HepG2 (cell line): Measurements from ENCODE around the gene RAPGEF5. TPM values are rescaled to one million over a fixed set of nuclear protein-coding genes. Genes with fewer than 3 reads are reported as not detected.

ENCODE experiments used
- ATAC-seq: fragments of 200-7000 bp; cut with Tn5 transposase; 3 replicates; pipeline ENCODE4 v1.9.1; 2020; ENCODE audit warnings: mild to moderate bottlenecking, moderate library complexity
- BruUV-seq: library from RNA; stranded (reverse); fragments of 400-500 nt; replicated peaks from 2 replicates; lab custom pipeline; 2021; lab: Mats Ljungman, UMichigan
- CTCF ChIA-PET: fragments of 300-600 bp; formaldehyde crosslinking; extraction: SDS; loops from one replicate; lab custom pipeline; 2021; ENCODE audit warnings: low total read pairs, inconsistent platforms, low intra/inter-chr PET ratio; lab: Yijun Ruan, JAX
- POLR2A ChIA-PET: fragments of 350-600 bp; sonication (Branson Sonifier 250); formaldehyde crosslinking; loops from one replicate; lab custom pipeline; 2020; ENCODE audit warnings: antibody characterized with exemption, inconsistent platforms; lab: Yijun Ruan, JAX
- DNase-seq: peaks from one replicate; pipeline ENCODE4 v3.0.0-alpha.2; 2015; ENCODE audit warnings: low spot score
- FAIRE-seq: peaks from 3 replicates; lab custom pipeline; 2011; peaks lifted over from hg19 to GRCh38; lab: Jason Lieb, UNC
- H2AFZ ChIP-seq: one replicate; pipeline ENCODE4 v1.6.1; 2011; ENCODE audit warnings: low read length, inconsistent platforms
- H3K27ac ChIP-seq: fragments of 300-600 bp; 3 replicates; pipeline ENCODE4 v1.8.0; 2011; ENCODE audit warnings: mixed run types, mild to moderate bottlenecking, mixed read lengths, low read length, inconsistent platforms; ENCODE audit not compliant: insufficient read depth; ENCODE audit errors: extremely low read length
- H3K27me3 ChIP-seq, 2 experiments: fragments of 200-600 bp in 1 of 2; 2 replicates in 1 of 2; 3 replicates in 1 of 2; pipeline versions ENCODE4 v1.6.0 to v1.8.0; 2011; ENCODE audit warnings: low read length in 2 of 2, mild to moderate bottlenecking in 2 of 2, moderate library complexity in 2 of 2, inconsistent platforms in 1 of 2; ENCODE audit not compliant: insufficient read depth in 2 of 2, control insufficient read depth in 1 of 2
- H3K36me3 ChIP-seq, 2 experiments: fragments of 200-600 bp in 1 of 2; replicated peaks in 1 of 2; 2 replicates in 1 of 2; 3 replicates in 1 of 2; pipeline versions ENCODE4 v1.5.1 to v1.8.0; 2011; ENCODE audit warnings: low read length in 2 of 2, inconsistent platforms in 1 of 2; ENCODE audit not compliant: insufficient read depth in 2 of 2, control insufficient read depth in 1 of 2
- H3K4me1 ChIP-seq: 2 replicates; pipeline ENCODE4 v1.5.1; 2012; ENCODE audit warnings: low read length, inconsistent platforms; ENCODE audit not compliant: insufficient read depth
- H3K4me2 ChIP-seq: 2 replicates; pipeline ENCODE4 v1.6.0; 2011; ENCODE audit warnings: low read depth, low read length, inconsistent platforms
- H3K4me3 ChIP-seq, 3 experiments: fragments of 200-600 bp in 1 of 3; sonication (generic), shearing (Covaris generic) in 1 of 3; replicated peaks in 1 of 3; 2 replicates each; pipeline ENCODE4 v1.5.1; 2011 to 2016; ENCODE audit warnings: low read length in 3 of 3, inconsistent platforms in 2 of 3, low read depth in 2 of 3, mild to moderate bottlenecking in 2 of 3, control low read depth in 1 of 3, mixed read lengths in 1 of 3; ENCODE audit not compliant: insufficient read depth in 1 of 3
- H3K79me2 ChIP-seq: one replicate; pipeline ENCODE4 v1.6.1; 2011; ENCODE audit warnings: low read length, inconsistent platforms; ENCODE audit not compliant: insufficient read depth
- H3K9ac ChIP-seq: 2 replicates; pipeline ENCODE4 v1.6.0; 2011; ENCODE audit warnings: mild to moderate bottlenecking, low read depth, low read length, inconsistent platforms; ENCODE audit not compliant: insufficient read depth
- H3K9me3 ChIP-seq: 2 replicates; pipeline ENCODE4 v1.5.1; 2012; ENCODE audit warnings: mild to moderate bottlenecking, low read length
- H4K20me1 ChIP-seq: 2 replicates; pipeline ENCODE4 v1.6.0; 2011; ENCODE audit warnings: inconsistent platforms, mild to moderate bottlenecking, low read length, moderate library complexity; ENCODE audit not compliant: insufficient read depth
- CCDC6 ChIP-seq: sonication (generic); formaldehyde crosslinking; IDR thresholded peaks from 2 replicates; pipeline ENCODE4 v1.8.1; 2022; ENCODE audit warnings: mild to moderate bottlenecking, missing genetic modification reagents, moderate library complexity
- JUND ChIP-seq: sonication (generic); formaldehyde crosslinking; IDR thresholded peaks from 2 replicates; pipeline ENCODE4 v1.8.0; 2022; ENCODE audit warnings: mild to moderate bottlenecking, missing genetic modification reagents
- SKIL ChIP-seq: sonication (generic); formaldehyde crosslinking; IDR thresholded peaks from 2 replicates; pipeline ENCODE4 v1.8.0; 2022; ENCODE audit warnings: missing genetic modification reagents, mild to moderate bottlenecking, moderate library complexity, borderline replicate concordance
- TEAD3 ChIP-seq: optimal IDR thresholded peaks from 2 replicates; pipeline ENCODE3; 2016; ENCODE audit warnings: borderline replicate concordance
- ZNF354B ChIP-seq: sonication (generic); formaldehyde crosslinking; IDR thresholded peaks from 2 replicates; pipeline ENCODE4 v1.8.0; 2022; ENCODE audit warnings: mild to moderate bottlenecking, missing genetic modification reagents
- ZNF574 ChIP-seq: sonication (generic); formaldehyde crosslinking; IDR thresholded peaks from 2 replicates; pipeline ENCODE4 v1.4.0; 2020; ENCODE audit warnings: missing genetic modification reagents
- ZNF678 ChIP-seq: sonication (generic); formaldehyde crosslinking; IDR thresholded peaks from 2 replicates; pipeline ENCODE4 v1.4.0; 2020; ENCODE audit warnings: mild to moderate bottlenecking, missing genetic modification reagents
- ZNF777 ChIP-seq: sonication (generic); formaldehyde crosslinking; IDR thresholded peaks from 2 replicates; pipeline ENCODE4 v1.4.0; 2020; ENCODE audit warnings: missing genetic modification reagents
- WGBS: methylation state at CpG from one replicate; pipeline ENCODE4 v1.1.6; 2017; ENCODE audit warnings: low lambda C conversion rate; 5-methylcytosine and 5-hydroxymethylcytosine counted together
- in situ Hi-C: cut with HindIII; loops from 2 replicates; pipeline ENCODE4 v1.10.0; 2017; ENCODE audit warnings: low pct_unique_long_range_greater_than_20kb; ENCODE audit not compliant: extremely low pct_ligation_motif_present
- intact Hi-C: fragments of 100-400 bp; cut with micrococcal nuclease; formaldehyde crosslinking; loops from one replicate; pipeline ENCODE4 v1.10.0; 2022; ENCODE audit not compliant: unreplicated experiment
- polyA plus RNA-seq, 8 experiments: library from polyadenylated mRNA; depleted of rRNA in 3 of 8; stranded (reverse) in 7 of 8; unstranded in 1 of 8; fragments of >200 nt; fragmentation: Illumina TruSeq in 4 of 8; extraction: Trizol in 4 of 8; gene quantifications; 2 replicates each; pipeline versions ENCODE4 v1.2.1 to v1.2.3, GENCODE V29; 2011 to 2016; ENCODE audit warnings: low read depth in 4 of 8, missing spikeins in 1 of 8, mixed read lengths in 1 of 8; ENCODE audit not compliant: insufficient read depth in 1 of 8
- total RNA-seq, 5 experiments: library from RNA; depleted of rRNA; stranded (reverse); fragments of >200 nt; fragmentation: Illumina TruSeq; extraction: Trizol; gene quantifications; 2 replicates each; pipeline ENCODE4 v1.2.3, GENCODE V29; 2016; ENCODE audit warnings: low read depth in 1 of 5
- TF ChIP-seq, protein P1 (sequence below): sonication (generic); formaldehyde crosslinking; IDR thresholded peaks from 2 replicates; pipeline ENCODE4 v1.4.0; 2020; ENCODE audit warnings: mild to moderate bottlenecking, low read depth, missing genetic modification reagents
- TF ChIP-seq, protein P2 (sequence below): sonication (generic); formaldehyde crosslinking; IDR thresholded peaks from 2 replicates; pipeline ENCODE4 v1.5.0; 2020; ENCODE audit warnings: missing genetic modification reagents

The RAPGEF5 gene
- total and polyA plus RNA-seq, 2 of the 13 experiments (the other 11 are each of a cell fraction or from before 2014, with no cell fraction given): 17.1 to 23.4 TPM

GRCh38 chr7:22116451-22117030 is 240.4 kb downstream of the RAPGEF5 start:
- intact Hi-C loops: no loop called here
- H3K4me1 ChIP-seq: no peaks in the 10 kb centered on the region
- DNase-seq: no peak
- no peak overlapping the region for H2AFZ ChIP-seq
- 94% methylated on average over 7 of the region's 7 CpGs for WGBS
- no peak for FAIRE-seq
- H3K27ac ChIP-seq: no peak overlapping the region
- no peaks in the 10 kb centered on the region for H3K79me2 ChIP-seq
- no peak overlapping the region for H3K4me3 ChIP-seq
- no peaks in the 10 kb centered on the region for H3K27me3 ChIP-seq
- TF ChIP-seq ZNF777: no peak
- TF ChIP-seq SKIL (CRISPR knock-in tag): no peak
- no peak for TF ChIP-seq ZNF354B (CRISPR knock-in tag)
- TF ChIP-seq, protein P1, sequence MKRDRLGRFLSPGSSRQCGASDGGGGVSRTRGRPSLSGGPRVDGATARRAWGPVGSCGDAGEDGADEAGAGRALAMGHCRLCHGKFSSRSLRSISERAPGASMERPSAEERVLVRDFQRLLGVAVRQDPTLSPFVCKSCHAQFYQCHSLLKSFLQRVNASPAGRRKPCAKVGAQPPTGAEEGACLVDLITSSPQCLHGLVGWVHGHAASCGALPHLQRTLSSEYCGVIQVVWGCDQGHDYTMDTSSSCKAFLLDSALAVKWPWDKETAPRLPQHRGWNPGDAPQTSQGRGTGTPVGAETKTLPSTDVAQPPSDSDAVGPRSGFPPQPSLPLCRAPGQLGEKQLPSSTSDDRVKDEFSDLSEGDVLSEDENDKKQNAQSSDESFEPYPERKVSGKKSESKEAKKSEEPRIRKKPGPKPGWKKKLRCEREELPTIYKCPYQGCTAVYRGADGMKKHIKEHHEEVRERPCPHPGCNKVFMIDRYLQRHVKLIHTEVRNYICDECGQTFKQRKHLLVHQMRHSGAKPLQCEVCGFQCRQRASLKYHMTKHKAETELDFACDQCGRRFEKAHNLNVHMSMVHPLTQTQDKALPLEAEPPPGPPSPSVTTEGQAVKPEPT (CRISPR knock-in tag): no peak
- TF ChIP-seq ZNF574 (CRISPR knock-in tag): no peak
- TF ChIP-seq TEAD3: no peak
- no peak for TF ChIP-seq CCDC6 (CRISPR knock-in tag)
- TF ChIP-seq JUND: no peak
- TF ChIP-seq, protein P2, sequence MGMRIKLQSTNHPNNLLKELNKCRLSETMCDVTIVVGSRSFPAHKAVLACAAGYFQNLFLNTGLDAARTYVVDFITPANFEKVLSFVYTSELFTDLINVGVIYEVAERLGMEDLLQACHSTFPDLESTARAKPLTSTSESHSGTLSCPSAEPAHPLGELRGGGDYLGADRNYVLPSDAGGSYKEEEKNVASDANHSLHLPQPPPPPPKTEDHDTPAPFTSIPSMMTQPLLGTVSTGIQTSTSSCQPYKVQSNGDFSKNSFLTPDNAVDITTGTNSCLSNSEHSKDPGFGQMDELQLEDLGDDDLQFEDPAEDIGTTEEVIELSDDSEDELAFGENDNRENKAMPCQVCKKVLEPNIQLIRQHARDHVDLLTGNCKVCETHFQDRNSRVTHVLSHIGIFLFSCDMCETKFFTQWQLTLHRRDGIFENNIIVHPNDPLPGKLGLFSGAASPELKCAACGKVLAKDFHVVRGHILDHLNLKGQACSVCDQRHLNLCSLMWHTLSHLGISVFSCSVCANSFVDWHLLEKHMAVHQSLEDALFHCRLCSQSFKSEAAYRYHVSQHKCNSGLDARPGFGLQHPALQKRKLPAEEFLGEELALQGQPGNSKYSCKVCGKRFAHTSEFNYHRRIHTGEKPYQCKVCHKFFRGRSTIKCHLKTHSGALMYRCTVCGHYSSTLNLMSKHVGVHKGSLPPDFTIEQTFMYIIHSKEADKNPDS: no peak
- TF ChIP-seq ZNF678: no peak
- in situ Hi-C loops: no loop called here
- no peak overlapping the region for H3K9ac ChIP-seq
- ChIA-PET POLR2A (no interaction called here), CTCF (no interaction called here)
- H3K36me3 ChIP-seq: peaks cover 8 to 12% of the 10 kb centered on the region in 2 experiments
- no peaks in the 10 kb centered on the region for H3K9me3 ChIP-seq
- BruUV-seq: no TSS peak
- no peak for ATAC-seq
- no peaks in the 10 kb centered on the region for H4K20me1 ChIP-seq
- no peak overlapping the region for H3K4me2 ChIP-seq
